Coronary artery (tissue), 2 donors: ENCODE results near the gene ALDH3B2.

Experiments
- DNase-seq: peaks from one replicate; pipeline ENCODE4 v3.0.0-alpha.2; 2017; ENCODE audit warnings: low spot score
- H3K27ac ChIP-seq, 2 donors: fragments of 200-600 bp; sonication (generic); one replicate each; pipeline ENCODE4 v1.5.1; 2016 to 2019
- H3K4me3 ChIP-seq: fragments of 200-600 bp; sonication (generic); 2 replicates; pipeline ENCODE4 v1.5.1; 2016; ENCODE audit warnings: mild to moderate bottlenecking, moderate library complexity
- TF ChIP-seq, protein P1 (sequence below): fragments of 200-600 bp; sonication (generic); IDR thresholded peaks from one replicate; pipeline ENCODE4 v1.5.1; 2019; ENCODE audit warnings: antibody characterized with exemption

The ALDH3B2 gene

GRCh38 chr11:67667490-67668191 is 6.8 kb downstream of the ALDH3B2 start:
- no peak overlapping the region for H3K4me3 ChIP-seq
- no peak for DNase-seq
- TF ChIP-seq, protein P1, sequence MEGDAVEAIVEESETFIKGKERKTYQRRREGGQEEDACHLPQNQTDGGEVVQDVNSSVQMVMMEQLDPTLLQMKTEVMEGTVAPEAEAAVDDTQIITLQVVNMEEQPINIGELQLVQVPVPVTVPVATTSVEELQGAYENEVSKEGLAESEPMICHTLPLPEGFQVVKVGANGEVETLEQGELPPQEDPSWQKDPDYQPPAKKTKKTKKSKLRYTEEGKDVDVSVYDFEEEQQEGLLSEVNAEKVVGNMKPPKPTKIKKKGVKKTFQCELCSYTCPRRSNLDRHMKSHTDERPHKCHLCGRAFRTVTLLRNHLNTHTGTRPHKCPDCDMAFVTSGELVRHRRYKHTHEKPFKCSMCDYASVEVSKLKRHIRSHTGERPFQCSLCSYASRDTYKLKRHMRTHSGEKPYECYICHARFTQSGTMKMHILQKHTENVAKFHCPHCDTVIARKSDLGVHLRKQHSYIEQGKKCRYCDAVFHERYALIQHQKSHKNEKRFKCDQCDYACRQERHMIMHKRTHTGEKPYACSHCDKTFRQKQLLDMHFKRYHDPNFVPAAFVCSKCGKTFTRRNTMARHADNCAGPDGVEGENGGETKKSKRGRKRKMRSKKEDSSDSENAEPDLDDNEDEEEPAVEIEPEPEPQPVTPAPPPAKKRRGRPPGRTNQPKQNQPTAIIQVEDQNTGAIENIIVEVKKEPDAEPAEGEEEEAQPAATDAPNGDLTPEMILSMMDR = no peak
- H3K27ac ChIP-seq = no peak overlapping the region

- no peak overlapping the region for H3K27ac ChIP-seq
- H3K4me3 ChIP-seq = no peak overlapping the region
- DNase-seq = no peak
- TF ChIP-seq, protein P1 = no peak
Measured at GRCh38 chr11:67666676-67667489, 7.5 kb downstream of the ALDH3B2 start.

GRCh38 chr11:67666303-67666645 is 8.1 kb downstream of the ALDH3B2 start:
- TF ChIP-seq, protein P1 = no peak
- H3K4me3 ChIP-seq = no peak overlapping the region
- no peak overlapping the region for H3K27ac ChIP-seq
- no peak for DNase-seq

DNA sequence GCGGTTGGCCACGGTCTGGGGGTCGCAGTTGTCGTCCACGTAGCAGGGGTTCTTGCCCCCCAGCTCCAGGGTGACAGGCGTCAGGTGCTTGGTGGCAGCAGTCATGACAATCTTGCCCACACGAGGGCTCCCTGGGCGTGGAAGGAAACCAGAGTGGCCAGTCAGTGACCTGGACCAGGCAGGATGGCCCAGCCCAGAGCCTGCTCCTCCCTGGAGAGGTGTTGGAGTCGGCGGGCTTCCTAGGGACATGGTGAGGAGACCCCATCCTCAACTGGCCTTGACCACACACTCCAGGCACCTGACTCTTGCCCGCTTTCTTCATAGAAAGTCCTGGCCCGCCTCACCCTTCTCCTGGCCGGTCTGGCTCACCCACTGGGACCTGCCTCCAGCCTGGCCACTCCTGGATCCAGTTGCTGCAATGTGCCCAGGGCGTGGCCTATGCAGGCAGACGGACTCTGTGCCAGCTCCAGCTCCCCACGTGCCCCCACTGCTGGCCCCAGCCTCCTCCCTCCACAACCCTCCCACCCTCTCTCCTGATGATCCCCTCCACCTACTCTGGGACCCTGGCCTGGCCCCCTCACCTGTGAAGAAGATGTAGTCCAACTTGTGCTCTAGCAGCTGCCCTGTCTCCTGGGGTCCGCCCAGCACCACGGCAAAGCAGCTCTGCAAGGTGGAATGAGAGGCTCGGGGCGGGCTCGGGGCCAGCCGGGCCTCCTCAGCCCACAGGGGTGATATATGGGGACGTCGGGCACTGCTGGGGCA is 8.7 kb downstream of the ALDH3B2 start:
- TF ChIP-seq, protein P1 = no peak
- no peak overlapping the region for H3K4me3 ChIP-seq
- DNase-seq = no peak

DNA sequence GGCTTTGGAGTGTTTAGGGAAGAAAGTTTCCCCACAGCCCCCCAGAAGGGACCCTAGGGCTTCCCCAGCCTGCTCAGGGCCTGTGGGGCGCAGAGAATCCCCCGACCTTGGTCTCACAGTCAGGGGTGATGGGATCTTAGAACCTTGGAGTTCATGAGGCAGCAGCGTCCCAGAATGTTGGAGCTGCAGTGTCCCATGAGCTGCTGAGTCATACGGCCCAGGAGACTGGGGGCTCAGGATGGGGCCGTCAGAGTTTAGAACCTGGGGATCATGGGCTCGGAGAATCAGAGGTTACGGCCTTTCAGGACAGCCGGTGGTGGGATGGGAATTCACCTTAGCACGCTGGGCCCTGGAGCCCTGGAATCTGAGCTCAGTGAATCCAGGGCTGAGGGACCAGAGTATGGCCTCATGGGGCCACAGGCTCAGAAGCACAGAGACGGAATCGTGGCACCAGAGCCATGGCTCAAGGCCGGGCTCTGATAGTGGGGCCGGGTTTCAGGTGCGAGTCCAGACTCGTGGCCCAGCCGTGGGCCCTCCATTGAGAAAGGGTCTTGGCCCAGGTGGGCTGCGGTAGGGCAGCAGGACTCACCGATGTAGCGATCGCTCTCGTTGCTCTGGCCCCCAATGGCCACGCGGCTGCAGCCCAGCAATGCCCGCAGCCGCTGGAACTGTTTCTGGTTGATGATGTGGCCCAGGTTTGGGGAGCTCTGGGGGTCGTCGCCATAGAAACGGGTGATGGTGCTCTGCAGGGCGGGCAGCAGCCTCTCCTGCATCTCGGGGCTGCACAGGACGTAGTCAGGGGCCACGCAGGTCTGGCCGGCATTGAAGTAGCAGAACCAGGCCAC is 9.5 kb downstream of the ALDH3B2 start:
- TF ChIP-seq, protein P1 = no peak

More for the DNA sequence above, 8.7 kb downstream of the ALDH3B2 start:
- no peak overlapping the region for H3K27ac ChIP-seq

GRCh38 chr11:67664213-67664585 is 10.2 kb downstream of the ALDH3B2 start:
- no peak for DNase-seq
- no peak overlapping the region for H3K27ac ChIP-seq
- H3K4me3 ChIP-seq = no peak overlapping the region
- TF ChIP-seq, protein P1 = no peak

More for the DNA sequence above, 9.5 kb downstream of the ALDH3B2 start:
- Histone ChIP-seq H3K4me3 (no peak overlapping the region), H3K27ac (no peak overlapping the region)
- DNase-seq = no peak
